Stimulated activated naive CD8-positive, alpha-beta T cell treated with anti-CD3 and anti-CD28 coated beads, Interleukin-15, Interleukin-2, amounts not matched to agents 100 ng/mL and 50 ng/mL, for 24 hours (primary cell): Measurements from ENCODE around the gene SHROOM2.

Source experiments
- H3K27ac Mint-ChIP-seq: one replicate; pipeline ENCODE4 v1.8.0; 2021; ENCODE audit warnings: mild to moderate bottlenecking, mixed read lengths
- H3K27me3 Mint-ChIP-seq: one replicate; pipeline ENCODE4 v1.8.0; 2021; ENCODE audit warnings: mixed read lengths
- H3K36me3 Mint-ChIP-seq: one replicate; pipeline ENCODE4 v1.8.0; 2021; ENCODE audit warnings: low read depth, mixed read lengths
- H3K4me1 Mint-ChIP-seq: one replicate; pipeline ENCODE4 v1.8.0; 2021; ENCODE audit warnings: low read depth, mixed read lengths
- H3K4me3 Mint-ChIP-seq: one replicate; pipeline ENCODE4 v1.8.0; 2021; ENCODE audit warnings: mild to moderate bottlenecking, mixed read lengths
- H3K9me3 Mint-ChIP-seq: one replicate; pipeline ENCODE4 v1.8.0; 2021; ENCODE audit warnings: mixed read lengths

Gene SHROOM2

GRCh38 chrX:9880870-9881269, 94.6 kb downstream of the SHROOM2 start:
- peaks cover 6% of the 10 kb centered on the region for H3K4me1 Mint-ChIP-seq
- no peaks in the 10 kb centered on the region for H3K9me3 Mint-ChIP-seq
- no peaks in the 10 kb centered on the region for H3K36me3 Mint-ChIP-seq
- H3K27ac Mint-ChIP-seq: no peak overlapping the region
- peaks cover 13% of the 10 kb centered on the region for H3K27me3 Mint-ChIP-seq
- no peak overlapping the region for H3K4me3 Mint-ChIP-seq

GRCh38 chrX:9882669-9883446, 96.6 kb downstream of the SHROOM2 start:
- H3K36me3 Mint-ChIP-seq: no peaks in the 10 kb centered on the region
- peaks cover 3% of the 10 kb centered on the region for H3K4me1 Mint-ChIP-seq

DNA sequence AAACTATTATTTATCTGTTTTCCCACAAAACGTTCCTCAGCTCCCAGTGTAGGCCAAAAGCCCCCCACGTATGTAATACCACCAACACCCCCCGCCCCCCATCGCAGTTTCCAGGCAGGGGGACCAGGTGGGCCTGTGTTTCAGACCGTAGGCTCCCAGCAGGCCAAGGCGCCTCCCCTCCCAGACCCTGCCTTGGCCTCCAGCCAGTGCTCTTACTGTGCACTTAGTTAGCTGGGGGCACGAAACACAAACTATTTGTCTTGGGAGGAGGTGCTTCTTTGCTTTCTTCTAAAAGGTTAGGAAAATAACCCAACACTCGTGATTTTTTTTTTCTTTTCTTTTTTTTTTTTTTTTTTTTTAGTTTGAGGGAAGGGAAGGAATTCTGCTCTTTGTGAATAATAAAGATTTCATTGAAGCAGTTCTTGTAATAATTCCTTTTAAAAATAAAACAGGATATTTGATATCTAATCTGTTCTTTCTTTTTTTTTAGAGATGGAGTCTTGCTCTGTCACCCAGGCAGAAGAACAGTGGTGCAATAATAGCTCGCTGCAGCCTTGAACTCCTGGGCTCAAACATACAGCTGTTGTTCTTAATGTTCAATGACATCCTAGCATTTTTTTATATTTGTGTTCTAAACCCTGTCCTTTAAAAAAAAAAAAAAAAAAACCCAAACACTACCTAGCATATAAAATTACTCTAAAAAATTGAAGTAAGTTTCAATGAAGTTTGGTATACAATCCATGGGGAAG, 98.0 kb downstream of the SHROOM2 start:
- H3K36me3 Mint-ChIP-seq: no peaks in the 10 kb centered on the region
- H3K9me3 Mint-ChIP-seq: no peaks in the 10 kb centered on the region
- H3K27ac Mint-ChIP-seq: no peak overlapping the region
- peaks cover 3% of the 10 kb centered on the region for H3K4me1 Mint-ChIP-seq
- H3K27me3 Mint-ChIP-seq: peaks cover 13% of the 10 kb centered on the region
- H3K4me3 Mint-ChIP-seq: no peak overlapping the region

More at GRCh38 chrX:9882669-9883446, 96.6 kb downstream of the SHROOM2 start:
- peaks cover 13% of the 10 kb centered on the region for H3K27me3 Mint-ChIP-seq
- H3K27ac Mint-ChIP-seq: no peak overlapping the region
- H3K9me3 Mint-ChIP-seq: no peaks in the 10 kb centered on the region
- no peak overlapping the region for H3K4me3 Mint-ChIP-seq

DNA sequence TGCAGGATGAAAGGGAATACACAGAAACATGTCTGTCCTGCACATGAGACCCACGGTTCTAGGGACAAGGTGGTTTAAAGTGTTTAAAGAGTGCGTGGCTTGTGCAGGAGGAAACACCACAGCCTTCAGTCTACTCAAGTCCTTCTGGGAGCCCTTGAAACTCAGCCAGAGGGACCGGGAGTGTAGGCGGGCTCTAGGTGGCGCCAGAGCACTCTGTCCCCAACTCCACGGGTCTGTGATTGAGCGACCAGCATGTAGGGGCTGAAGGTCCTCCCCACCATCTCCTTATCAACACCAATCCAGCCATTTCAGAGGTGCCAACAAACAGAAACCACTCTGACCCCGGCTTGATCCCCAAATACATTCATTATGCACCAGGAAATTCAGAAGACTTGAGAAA, 98.9 kb downstream of the SHROOM2 start:
- Mint-ChIP-seq H3K4me1 (peaks cover 3% of the 10 kb centered on the region), H3K27ac (no peak overlapping the region), H3K4me3 (no peak overlapping the region), H3K36me3 (no peaks in the 10 kb centered on the region), H3K9me3 (no peaks in the 10 kb centered on the region), H3K27me3 (peaks cover 13% of the 10 kb centered on the region)

GRCh38 chrX:9887659-9888297, 101.5 kb downstream of the SHROOM2 start:
- Mint-ChIP-seq H3K4me3 (no peak overlapping the region), H3K4me1 (peaks cover 3% of the 10 kb centered on the region), H3K36me3 (no peaks in the 10 kb centered on the region), H3K9me3 (no peaks in the 10 kb centered on the region), H3K27ac (no peak overlapping the region), H3K27me3 (peaks cover 13% of the 10 kb centered on the region)

DNA sequence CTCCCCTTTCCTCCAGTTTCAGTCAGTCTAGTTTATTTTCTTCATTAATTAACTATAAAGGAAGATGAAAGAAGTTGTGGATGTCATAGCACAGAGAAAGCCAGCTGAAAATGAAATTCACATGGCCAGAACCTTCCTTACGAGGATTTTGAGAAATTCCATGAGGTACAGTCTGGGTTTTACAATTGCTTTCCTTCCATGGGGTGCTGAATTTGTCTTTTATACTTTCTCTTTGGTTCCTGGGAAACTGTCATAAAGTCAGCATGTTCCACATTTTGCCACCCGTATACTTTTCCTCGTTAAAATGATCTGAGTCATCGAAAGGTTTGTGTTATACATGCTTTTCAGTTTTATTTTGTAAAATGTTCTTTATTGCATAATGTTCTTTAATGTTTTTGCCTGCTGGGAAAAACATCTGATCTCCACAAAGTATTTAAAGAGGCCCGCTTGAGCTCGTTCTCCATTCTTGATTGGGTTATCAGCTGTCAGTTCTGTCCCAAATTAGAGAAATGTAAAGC, 102.8 kb downstream of the SHROOM2 start:
- Mint-ChIP-seq H3K36me3 (no peaks in the 10 kb centered on the region), H3K4me3 (no peak overlapping the region), H3K9me3 (no peaks in the 10 kb centered on the region), H3K27me3 (peaks cover 10% of the 10 kb centered on the region), H3K4me1 (peaks cover 3% of the 10 kb centered on the region), H3K27ac (no peak overlapping the region)

- H3K4me3 Mint-ChIP-seq: no peak overlapping the region
- H3K27me3 Mint-ChIP-seq: peaks cover 5% of the 10 kb centered on the region
- no peaks in the 10 kb centered on the region for H3K9me3 Mint-ChIP-seq
- no peaks in the 10 kb centered on the region for H3K36me3 Mint-ChIP-seq
- no peaks in the 10 kb centered on the region for H3K4me1 Mint-ChIP-seq
- H3K27ac Mint-ChIP-seq: no peak overlapping the region
These were observed 104.5 kb downstream of the SHROOM2 start for GRCh38 chrX:9890681-9891091.

- peaks cover 5% of the 10 kb centered on the region for H3K27me3 Mint-ChIP-seq
- no peak overlapping the region for H3K4me3 Mint-ChIP-seq
- H3K9me3 Mint-ChIP-seq: no peaks in the 10 kb centered on the region
- H3K27ac Mint-ChIP-seq: no peak overlapping the region
- no peaks in the 10 kb centered on the region for H3K36me3 Mint-ChIP-seq
- H3K4me1 Mint-ChIP-seq: peaks cover 13% of the 10 kb centered on the region
These were observed 109.1 kb downstream of the SHROOM2 start for GRCh38 chrX:9895225-9895912.

GRCh38 chrX:9897761-9898161, 111.5 kb downstream of the SHROOM2 start:
- Mint-ChIP-seq H3K36me3 (no peaks in the 10 kb centered on the region), H3K4me3 (no peak overlapping the region), H3K27ac (no peak overlapping the region), H3K9me3 (no peaks in the 10 kb centered on the region), H3K4me1 (peaks cover 14% of the 10 kb centered on the region), H3K27me3 (peaks cover 17% of the 10 kb centered on the region)

DNA sequence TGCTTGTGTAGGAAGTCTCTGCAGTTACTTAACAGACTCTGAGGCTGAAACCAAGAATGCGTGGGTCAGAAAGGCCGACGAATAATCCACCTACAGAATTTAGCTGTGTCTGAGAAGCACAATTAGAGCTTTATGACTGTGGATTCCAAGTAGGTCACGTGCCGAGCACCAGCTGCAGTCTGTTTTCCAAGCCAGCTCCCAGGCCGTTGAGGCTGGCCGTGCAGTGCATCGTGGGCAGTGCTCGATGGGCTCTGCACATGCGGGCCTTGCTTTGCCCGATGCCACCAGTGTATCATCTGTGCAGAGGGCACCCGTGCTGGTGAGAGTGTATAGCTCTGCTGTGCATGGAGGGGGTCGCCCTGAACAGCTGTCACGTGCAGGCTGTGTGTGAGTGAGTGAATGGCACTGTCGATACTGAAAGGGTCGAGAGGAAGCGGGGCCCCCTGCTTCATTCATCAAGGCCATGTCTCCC, 113.4 kb downstream of the SHROOM2 start:
- H3K27ac Mint-ChIP-seq: no peak overlapping the region
- no peaks in the 10 kb centered on the region for H3K36me3 Mint-ChIP-seq
- H3K4me3 Mint-ChIP-seq: no peak overlapping the region
- peaks cover 14% of the 10 kb centered on the region for H3K4me1 Mint-ChIP-seq
- peaks cover 22% of the 10 kb centered on the region for H3K27me3 Mint-ChIP-seq
- no peaks in the 10 kb centered on the region for H3K9me3 Mint-ChIP-seq

DNA sequence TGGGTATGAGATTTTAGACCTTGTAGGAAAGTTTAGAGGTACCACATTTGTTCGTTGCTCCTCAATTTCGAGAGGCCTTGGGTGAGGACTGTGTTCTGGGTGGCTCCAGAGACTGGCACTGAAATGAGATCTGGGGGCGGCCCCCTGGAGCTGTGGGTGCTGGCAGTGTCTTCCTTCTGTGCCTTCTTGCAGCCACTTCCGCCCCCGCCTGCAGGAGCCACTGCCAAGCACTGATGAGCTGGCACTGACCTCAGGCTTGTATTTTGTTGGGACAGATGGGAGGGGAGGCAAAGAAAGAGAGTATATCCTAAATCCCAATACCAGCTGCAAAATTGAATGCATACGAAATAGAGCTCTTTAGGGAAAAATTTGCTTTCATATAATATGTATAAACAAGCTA, 116.4 kb downstream of the SHROOM2 start:
- no peak overlapping the region for H3K27ac Mint-ChIP-seq
- H3K4me3 Mint-ChIP-seq: no peak overlapping the region
- peaks cover 25% of the 10 kb centered on the region for H3K27me3 Mint-ChIP-seq
- peaks cover 14% of the 10 kb centered on the region for H3K4me1 Mint-ChIP-seq
- no peaks in the 10 kb centered on the region for H3K36me3 Mint-ChIP-seq
- H3K9me3 Mint-ChIP-seq: no peaks in the 10 kb centered on the region

- H3K36me3 Mint-ChIP-seq: no peaks in the 10 kb centered on the region
- no peaks in the 10 kb centered on the region for H3K9me3 Mint-ChIP-seq
- H3K4me3 Mint-ChIP-seq: no peak overlapping the region
- peaks cover 25% of the 10 kb centered on the region for H3K27me3 Mint-ChIP-seq
- no peak overlapping the region for H3K27ac Mint-ChIP-seq
- peaks cover 14% of the 10 kb centered on the region for H3K4me1 Mint-ChIP-seq
These were observed 116.9 kb downstream of the SHROOM2 start for GRCh38 chrX:9903146-9903545.

GRCh38 chrX:9905288-9905687, 119.1 kb downstream of the SHROOM2 start:
- Mint-ChIP-seq H3K27me3 (peaks cover 20% of the 10 kb centered on the region), H3K4me1 (peaks cover 2% of the 10 kb centered on the region), H3K9me3 (no peaks in the 10 kb centered on the region), H3K4me3 (no peak overlapping the region), H3K27ac (no peak overlapping the region), H3K36me3 (no peaks in the 10 kb centered on the region)

DNA sequence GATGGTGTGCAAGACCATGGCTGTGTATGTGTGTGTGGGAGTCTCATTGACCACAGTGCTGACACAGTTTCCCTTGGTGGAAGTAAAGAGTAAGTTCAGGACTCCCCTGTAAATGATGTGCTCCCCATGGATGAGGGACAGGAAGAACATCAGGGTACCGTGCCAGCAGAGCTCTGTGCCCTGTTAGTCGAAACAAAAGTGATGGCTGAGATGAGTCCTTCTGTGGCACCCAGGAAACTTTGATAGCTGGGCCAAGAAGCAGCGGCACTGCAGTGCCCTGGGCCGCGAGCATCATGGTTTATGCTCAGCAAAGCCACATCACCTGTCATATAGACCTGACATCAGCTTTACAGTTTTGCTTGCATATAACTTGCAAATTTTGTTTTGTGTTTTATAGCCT, 119.5 kb downstream of the SHROOM2 start:
- Mint-ChIP-seq H3K4me1 (no peaks in the 10 kb centered on the region), H3K9me3 (no peaks in the 10 kb centered on the region), H3K36me3 (no peaks in the 10 kb centered on the region), H3K27ac (no peak overlapping the region), H3K27me3 (peaks cover 18% of the 10 kb centered on the region), H3K4me3 (no peak overlapping the region)
